Astrocyte (in vitro differentiated cells and primary cell): ENCODE measurements around the gene MICALL2. TPM values are rescaled to one million over a fixed set of nuclear protein-coding genes. Genes with fewer than 3 reads are reported as not detected.
A peak's percentile ranks its signal among the peaks of the same experiment; 100 is the strongest.

ENCODE experiments used
- DNase-seq: peaks from one replicate; pipeline ENCODE4 v3.0.0-alpha.2; 2010; ENCODE audit warnings: low read depth
- FAIRE-seq: peaks from 2 replicates; lab custom pipeline; 2011; peaks lifted over from hg19 to GRCh38; lab: Jason Lieb, UNC
- H2AFZ ChIP-seq: 2 replicates; pipeline ENCODE4 v1.6.0; 2012; ENCODE audit warnings: low read depth, low read length, inconsistent platforms
- H3K27ac ChIP-seq: 2 replicates; pipeline ENCODE4 v1.5.1; 2011; ENCODE audit warnings: low read depth, low read length, inconsistent platforms
- H3K27me3 ChIP-seq: 2 replicates; pipeline ENCODE4 v1.6.0; 2011; ENCODE audit warnings: low read length, inconsistent platforms; ENCODE audit not compliant: insufficient read depth
- H3K36me3 ChIP-seq: 2 replicates; pipeline ENCODE4 v1.5.1; 2011; ENCODE audit warnings: low read length, inconsistent platforms; ENCODE audit not compliant: insufficient read depth
- H3K4me1 ChIP-seq: 2 replicates; pipeline ENCODE4 v1.5.1; 2011; ENCODE audit warnings: low read length, inconsistent platforms; ENCODE audit not compliant: insufficient read depth
- H3K4me2 ChIP-seq: 2 replicates; pipeline ENCODE4 v1.6.0; 2012; ENCODE audit warnings: low read length, inconsistent platforms
- H3K4me3 ChIP-seq: 2 replicates; pipeline ENCODE4 v1.5.1; 2011; ENCODE audit warnings: low read depth, mild to moderate bottlenecking, low read length, inconsistent platforms; ENCODE audit not compliant: insufficient read depth
- H3K79me2 ChIP-seq: 2 replicates; pipeline ENCODE4 v1.6.0; 2012; ENCODE audit warnings: mild to moderate bottlenecking, low read length, inconsistent platforms; ENCODE audit not compliant: insufficient read depth
- H3K9ac ChIP-seq: 2 replicates; pipeline ENCODE4 v1.6.0; 2012; ENCODE audit warnings: mild to moderate bottlenecking, low read length, inconsistent platforms
- H3K9me3 ChIP-seq: 2 replicates; pipeline ENCODE4 v1.5.1; 2012; ENCODE audit warnings: low read depth, mild to moderate bottlenecking, low read length, inconsistent platforms; ENCODE audit not compliant: insufficient read depth
- H4K20me1 ChIP-seq: 2 replicates; pipeline ENCODE4 v1.6.0; 2012; ENCODE audit warnings: low read length, inconsistent platforms; ENCODE audit not compliant: insufficient read depth
- H3K27ac Mint-ChIP-seq: one replicate; pipeline ENCODE4 v1.8.0; 2021; ENCODE audit warnings: mild to moderate bottlenecking, mixed read lengths; ENCODE audit not compliant: unreplicated experiment
- H3K27me3 Mint-ChIP-seq: one replicate; pipeline ENCODE4 v1.8.0; 2021; ENCODE audit warnings: low read depth, mixed read lengths; ENCODE audit not compliant: unreplicated experiment
- H3K36me3 Mint-ChIP-seq: one replicate; pipeline ENCODE4 v1.8.0; 2021; ENCODE audit warnings: low read depth, mixed read lengths; ENCODE audit not compliant: unreplicated experiment
- H3K4me1 Mint-ChIP-seq: one replicate; pipeline ENCODE4 v1.8.0; 2021; ENCODE audit warnings: low read depth, mixed read lengths; ENCODE audit not compliant: unreplicated experiment
- H3K4me3 Mint-ChIP-seq: one replicate; pipeline ENCODE4 v1.8.0; 2021; ENCODE audit warnings: mild to moderate bottlenecking, moderate library complexity, mixed read lengths; ENCODE audit not compliant: unreplicated experiment
- H3K9me3 Mint-ChIP-seq: one replicate; pipeline ENCODE4 v1.8.0; 2021; ENCODE audit warnings: mild to moderate bottlenecking, mixed read lengths; ENCODE audit not compliant: unreplicated experiment
- EZH2 ChIP-seq: IDR thresholded peaks from 2 replicates; pipeline ENCODE4 v1.6.1; 2012; ENCODE audit warnings: mild to moderate bottlenecking, low read length, inconsistent platforms; ENCODE audit not compliant: insufficient read depth
- total RNA-seq: library from RNA; stranded (reverse); gene quantifications from 2 replicates; pipeline ENCODE4 v1.2.1, GENCODE V29; 2021
- TF ChIP-seq, protein P1 (sequence below): IDR thresholded peaks from 2 replicates; pipeline ENCODE4 v1.5.1; 2011; ENCODE audit warnings: low read depth, mild to moderate bottlenecking, inconsistent platforms, low read length, moderate library complexity; ENCODE audit not compliant: insufficient read depth

MICALL2 gene
- total RNA-seq, 1 donor from 2014 or later: 43.4 TPM

DNA sequence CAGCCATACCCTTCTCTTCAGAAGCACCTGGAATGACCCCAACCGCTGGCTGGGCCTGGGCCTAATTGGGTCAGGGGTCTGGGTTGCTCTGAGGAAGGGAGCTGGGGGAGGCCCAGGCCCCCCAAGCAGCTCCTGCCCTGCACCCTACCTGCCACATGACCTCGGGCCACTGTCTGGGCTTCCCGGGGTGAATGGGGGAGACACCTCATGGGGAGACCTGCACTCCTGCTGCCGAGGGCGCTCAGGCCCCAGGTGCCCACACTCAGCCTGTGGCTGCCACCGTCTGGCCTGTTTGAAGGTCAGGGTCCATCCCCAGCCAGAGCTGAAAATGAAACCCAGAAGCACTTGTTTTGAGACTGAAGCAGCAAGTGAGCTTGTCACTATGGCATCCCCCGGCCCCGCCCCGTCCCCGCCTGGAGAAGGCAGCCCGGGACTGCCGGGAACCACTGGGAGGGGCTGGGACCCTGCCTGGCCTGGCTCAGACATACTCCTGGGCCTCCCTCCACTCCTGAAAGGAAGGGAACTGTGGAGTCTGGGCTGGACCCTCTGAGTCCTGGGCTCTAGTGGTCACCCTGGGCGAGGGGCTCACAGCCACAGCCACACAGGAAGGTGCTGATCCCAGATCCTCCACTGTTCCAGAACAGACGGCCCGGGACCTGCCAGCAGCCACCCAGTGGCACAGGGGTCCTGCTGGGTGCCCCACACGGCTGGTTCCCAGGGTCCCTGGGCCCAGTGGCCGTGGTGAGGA, 7.4 kb upstream of the MICALL2 start:
- no peak overlapping the region for H3K27ac ChIP-seq
- H3K9ac ChIP-seq: peak overlapping the region; percentile 33
- H3K27me3 ChIP-seq: no peaks in the 10 kb centered on the region
- H2AFZ ChIP-seq: no peak overlapping the region
- H3K4me3 Mint-ChIP-seq: no peak overlapping the region
- TF ChIP-seq, protein P1, sequence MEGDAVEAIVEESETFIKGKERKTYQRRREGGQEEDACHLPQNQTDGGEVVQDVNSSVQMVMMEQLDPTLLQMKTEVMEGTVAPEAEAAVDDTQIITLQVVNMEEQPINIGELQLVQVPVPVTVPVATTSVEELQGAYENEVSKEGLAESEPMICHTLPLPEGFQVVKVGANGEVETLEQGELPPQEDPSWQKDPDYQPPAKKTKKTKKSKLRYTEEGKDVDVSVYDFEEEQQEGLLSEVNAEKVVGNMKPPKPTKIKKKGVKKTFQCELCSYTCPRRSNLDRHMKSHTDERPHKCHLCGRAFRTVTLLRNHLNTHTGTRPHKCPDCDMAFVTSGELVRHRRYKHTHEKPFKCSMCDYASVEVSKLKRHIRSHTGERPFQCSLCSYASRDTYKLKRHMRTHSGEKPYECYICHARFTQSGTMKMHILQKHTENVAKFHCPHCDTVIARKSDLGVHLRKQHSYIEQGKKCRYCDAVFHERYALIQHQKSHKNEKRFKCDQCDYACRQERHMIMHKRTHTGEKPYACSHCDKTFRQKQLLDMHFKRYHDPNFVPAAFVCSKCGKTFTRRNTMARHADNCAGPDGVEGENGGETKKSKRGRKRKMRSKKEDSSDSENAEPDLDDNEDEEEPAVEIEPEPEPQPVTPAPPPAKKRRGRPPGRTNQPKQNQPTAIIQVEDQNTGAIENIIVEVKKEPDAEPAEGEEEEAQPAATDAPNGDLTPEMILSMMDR: no peak
- no peak for TF ChIP-seq EZH2
- no peak for FAIRE-seq
- peak; percentile 42 for DNase-seq
- H3K4me1 Mint-ChIP-seq: no peaks in the 10 kb centered on the region
- H3K79me2 ChIP-seq: no peaks in the 10 kb centered on the region
- no peaks in the 10 kb centered on the region for H3K36me3 Mint-ChIP-seq
- no peaks in the 10 kb centered on the region for H4K20me1 ChIP-seq
- no peak overlapping the region for H3K4me3 ChIP-seq
- no peak overlapping the region for H3K4me2 ChIP-seq
- H3K9me3 ChIP-seq: no peaks in the 10 kb centered on the region
- no peaks in the 10 kb centered on the region for H3K9me3 Mint-ChIP-seq
- H3K27ac Mint-ChIP-seq: no peak overlapping the region
- H3K4me1 ChIP-seq: peaks cover 7% of the 10 kb centered on the region
- no peaks in the 10 kb centered on the region for H3K27me3 Mint-ChIP-seq
- H3K36me3 ChIP-seq: no peaks in the 10 kb centered on the region

DNA sequence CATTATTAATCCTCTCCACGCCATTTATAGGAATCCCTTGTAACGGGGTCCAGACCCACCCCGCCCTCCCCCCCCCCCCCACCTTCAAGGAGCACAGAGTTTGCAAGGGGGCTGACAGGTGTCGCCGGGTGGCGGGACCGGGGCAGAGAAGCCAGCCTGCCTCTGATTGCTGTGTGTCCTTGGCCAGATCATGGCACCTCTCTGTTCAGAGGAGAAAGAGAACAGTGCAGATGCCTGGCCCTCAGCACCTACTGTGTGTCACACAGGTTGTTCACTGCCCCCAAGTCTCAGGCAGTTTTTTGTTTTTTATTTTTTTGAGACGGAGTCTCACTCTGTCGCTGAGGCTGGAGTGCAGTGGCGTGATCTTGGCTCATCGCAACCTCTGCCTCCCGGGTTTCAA, 5.4 kb upstream of the MICALL2 start:
- Histone ChIP-seq H3K4me3 (no peak overlapping the region), H2AFZ (no peak overlapping the region), H3K36me3 (no peaks in the 10 kb centered on the region), H3K9me3 (no peaks in the 10 kb centered on the region), H3K79me2 (no peaks in the 10 kb centered on the region), H3K9ac (no peak overlapping the region), H3K4me2 (no peak overlapping the region), H3K4me1 (peaks cover 16% of the 10 kb centered on the region), H4K20me1 (no peaks in the 10 kb centered on the region), H3K27me3 (no peaks in the 10 kb centered on the region), H3K27ac (no peak overlapping the region)
- Mint-ChIP-seq H3K4me3 (no peak overlapping the region), H3K9me3 (no peaks in the 10 kb centered on the region), H3K27ac (no peak overlapping the region), H3K36me3 (no peaks in the 10 kb centered on the region), H3K4me1 (no peaks in the 10 kb centered on the region), H3K27me3 (no peaks in the 10 kb centered on the region)
- DNase-seq: no peak
- TF ChIP-seq EZH2: no peak
- TF ChIP-seq, protein P1: no peak
- FAIRE-seq: no peak

DNA sequence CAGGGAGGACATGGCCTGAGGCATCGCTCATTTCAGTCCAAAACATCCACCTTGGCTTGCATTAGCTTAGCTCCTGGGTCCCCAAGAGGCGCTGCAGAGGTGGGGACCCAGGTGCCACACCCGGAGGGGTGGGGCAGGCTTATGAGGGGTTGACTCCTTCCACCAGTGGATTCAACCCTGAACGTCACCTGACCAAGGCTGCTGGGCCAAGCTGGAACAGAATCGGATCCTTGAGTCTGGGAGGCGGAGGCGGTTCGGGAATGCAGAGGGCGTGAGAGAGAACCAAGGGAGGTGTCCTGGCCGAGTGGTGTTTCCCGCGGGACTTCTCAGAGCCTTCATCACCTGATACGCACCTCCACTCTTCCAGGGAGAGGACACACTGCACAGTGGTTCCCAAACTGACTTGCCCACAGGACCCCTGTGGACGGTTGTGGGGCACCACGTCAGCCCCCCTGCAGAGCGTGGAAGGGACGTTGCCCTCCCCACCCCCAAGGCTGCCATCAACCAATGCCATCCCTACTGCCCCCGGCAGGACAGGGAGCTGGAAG, 4.5 kb upstream of the MICALL2 start:
- Histone ChIP-seq H3K9me3 (no peaks in the 10 kb centered on the region), H3K36me3 (no peaks in the 10 kb centered on the region), H3K4me2 (no peak overlapping the region), H3K27me3 (no peaks in the 10 kb centered on the region), H3K4me3 (no peak overlapping the region), H3K4me1 (peaks cover 16% of the 10 kb centered on the region), H4K20me1 (no peaks in the 10 kb centered on the region), H3K79me2 (peaks cover 3% of the 10 kb centered on the region), H2AFZ (no peak overlapping the region), H3K27ac (no peak overlapping the region), H3K9ac (no peak overlapping the region)
- H3K4me1 Mint-ChIP-seq: no peaks in the 10 kb centered on the region
- H3K9me3 Mint-ChIP-seq: no peaks in the 10 kb centered on the region
- TF ChIP-seq, protein P1: no peak
- no peak for TF ChIP-seq EZH2
- H3K36me3 Mint-ChIP-seq: no peaks in the 10 kb centered on the region
- H3K27me3 Mint-ChIP-seq: no peaks in the 10 kb centered on the region
- no peak overlapping the region for H3K4me3 Mint-ChIP-seq
- DNase-seq (no peak), FAIRE-seq (no peak)
- no peak overlapping the region for H3K27ac Mint-ChIP-seq
